GM06990 (cell line): Measurements from ENCODE around the gene CREBRF.
"Not testable (repeated sequence)": the region's sequence is repeated elsewhere in the genome, so short reads cannot be mapped to it uniquely, and the experiment has no call there.

Experiments used
- DNase-seq: peaks from one replicate; pipeline ENCODE4 v3.0.0-alpha.2; 2011; ENCODE audit not compliant: insufficient read length; ENCODE audit errors: extremely low read depth
- H3K27me3 ChIP-seq: replicated peaks from 2 replicates; pipeline ENCODE4 v1.6.0; 2011; ENCODE audit warnings: low read length; ENCODE audit not compliant: control insufficient read depth, insufficient read depth
- H3K36me3 ChIP-seq: 2 replicates; pipeline ENCODE4 v1.5.1; 2011; ENCODE audit warnings: low read length; ENCODE audit not compliant: control insufficient read depth, insufficient read depth
- H3K4me3 ChIP-seq: replicated peaks from 2 replicates; pipeline ENCODE4 v1.5.1; 2011; ENCODE audit warnings: low read depth, mild to moderate bottlenecking, control low read depth, low read length
- TF ChIP-seq, protein P1 (sequence below): IDR thresholded peaks from 2 replicates; pipeline ENCODE4 v1.5.1; 2011; ENCODE audit warnings: low read length, control low read depth, mild to moderate bottlenecking, inconsistent platforms; ENCODE audit not compliant: insufficient read depth, poor library complexity, severe bottlenecking

The CREBRF gene

DNA sequence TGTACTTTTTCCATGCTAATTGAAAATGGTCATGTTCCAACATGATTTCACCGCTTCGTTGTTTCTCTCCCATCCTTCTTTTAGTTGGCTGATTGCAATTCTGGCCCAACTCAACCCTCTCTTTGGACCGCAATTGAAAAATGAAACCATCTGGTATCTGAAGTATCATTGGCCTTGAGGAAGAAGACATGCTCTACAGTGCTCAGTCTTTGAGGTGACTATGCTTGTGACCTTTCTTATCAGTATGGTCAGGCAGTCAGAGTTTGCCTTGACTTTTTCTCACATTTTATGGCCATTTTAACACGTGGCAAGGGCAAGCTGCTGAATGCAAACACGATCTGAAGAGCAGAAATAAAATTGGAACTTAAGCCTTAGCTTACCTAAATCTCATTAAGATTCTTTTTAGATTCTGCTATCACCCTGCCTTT is 36.0 kb upstream of the CREBRF start:
- DNase-seq: no peak
- TF ChIP-seq, protein P1, sequence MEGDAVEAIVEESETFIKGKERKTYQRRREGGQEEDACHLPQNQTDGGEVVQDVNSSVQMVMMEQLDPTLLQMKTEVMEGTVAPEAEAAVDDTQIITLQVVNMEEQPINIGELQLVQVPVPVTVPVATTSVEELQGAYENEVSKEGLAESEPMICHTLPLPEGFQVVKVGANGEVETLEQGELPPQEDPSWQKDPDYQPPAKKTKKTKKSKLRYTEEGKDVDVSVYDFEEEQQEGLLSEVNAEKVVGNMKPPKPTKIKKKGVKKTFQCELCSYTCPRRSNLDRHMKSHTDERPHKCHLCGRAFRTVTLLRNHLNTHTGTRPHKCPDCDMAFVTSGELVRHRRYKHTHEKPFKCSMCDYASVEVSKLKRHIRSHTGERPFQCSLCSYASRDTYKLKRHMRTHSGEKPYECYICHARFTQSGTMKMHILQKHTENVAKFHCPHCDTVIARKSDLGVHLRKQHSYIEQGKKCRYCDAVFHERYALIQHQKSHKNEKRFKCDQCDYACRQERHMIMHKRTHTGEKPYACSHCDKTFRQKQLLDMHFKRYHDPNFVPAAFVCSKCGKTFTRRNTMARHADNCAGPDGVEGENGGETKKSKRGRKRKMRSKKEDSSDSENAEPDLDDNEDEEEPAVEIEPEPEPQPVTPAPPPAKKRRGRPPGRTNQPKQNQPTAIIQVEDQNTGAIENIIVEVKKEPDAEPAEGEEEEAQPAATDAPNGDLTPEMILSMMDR: no peak
- Histone ChIP-seq H3K4me3 (no peak overlapping the region), H3K36me3 (peaks cover 5% of the 10 kb centered on the region), H3K27me3 (no peaks in the 10 kb centered on the region)

DNA sequence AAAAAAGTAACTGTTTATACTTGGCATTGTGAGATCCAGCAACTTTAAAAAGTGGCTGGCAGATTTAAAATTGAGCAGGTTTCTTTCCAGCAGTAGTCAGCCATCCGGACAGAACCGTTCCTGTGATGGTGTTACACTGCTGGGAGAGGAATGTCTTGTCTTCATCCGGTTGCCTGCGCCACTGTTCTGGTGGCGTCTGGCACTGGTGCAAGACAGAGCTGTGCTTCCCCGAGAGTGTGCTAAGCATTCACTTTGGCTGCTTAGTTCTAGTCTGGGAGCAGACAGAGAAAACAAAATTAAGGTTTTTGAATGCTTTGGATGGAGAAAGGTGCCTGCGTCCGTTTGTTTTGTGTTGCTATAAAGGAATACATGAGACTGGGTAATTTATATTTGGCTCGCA is 35.5 kb upstream of the CREBRF start:
- TF ChIP-seq, protein P1: no peak
- Histone ChIP-seq H3K27me3 (no peaks in the 10 kb centered on the region), H3K36me3 (peaks cover 5% of the 10 kb centered on the region), H3K4me3 (no peak overlapping the region)
- DNase-seq: no peak

DNA sequence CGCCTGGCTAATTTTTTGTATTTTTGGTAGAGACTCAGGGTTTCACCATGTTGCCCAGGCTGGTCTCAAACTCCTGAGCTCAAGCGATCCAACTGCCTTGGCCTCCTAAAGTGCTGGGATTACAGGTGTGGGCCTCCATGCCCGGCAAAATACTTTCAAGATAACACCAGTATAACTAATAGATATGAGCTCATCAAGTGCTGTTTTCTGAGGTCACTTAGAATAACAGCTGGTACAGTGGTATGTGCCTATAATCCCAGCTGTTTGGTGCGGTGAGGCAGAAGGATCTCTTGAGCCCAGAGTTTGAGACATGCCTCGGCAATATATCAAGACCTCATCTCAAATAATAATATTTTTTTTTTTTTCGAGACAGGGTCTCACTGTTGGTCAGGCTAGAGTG is 30.5 kb upstream of the CREBRF start:
- Histone ChIP-seq H3K27me3 (no peaks in the 10 kb centered on the region), H3K4me3 (no peak overlapping the region), H3K36me3 (peaks cover 1% of the 10 kb centered on the region)
- DNase-seq: no peak
- TF ChIP-seq, protein P1: no peak

DNA sequence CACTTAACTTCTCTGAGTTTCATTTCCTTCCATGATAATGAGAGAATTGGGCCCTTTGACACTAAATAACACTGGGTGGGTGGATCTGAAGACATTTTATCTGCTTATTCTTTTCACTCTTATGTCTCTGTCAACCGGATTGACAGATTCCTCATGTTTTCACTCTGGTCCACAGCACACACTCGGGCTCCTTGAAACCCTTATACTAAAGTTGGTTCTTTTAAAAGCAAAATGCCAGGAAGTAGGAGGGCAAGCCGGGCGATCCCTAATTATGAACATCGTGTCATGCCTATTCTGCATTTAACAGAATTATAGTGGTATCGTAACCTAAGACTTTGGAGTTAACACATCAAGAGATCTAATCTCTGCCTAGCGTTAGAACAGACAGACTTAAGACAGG is 28.2 kb upstream of the CREBRF start:
- Histone ChIP-seq H3K4me3 (no peak overlapping the region), H3K27me3 (no peaks in the 10 kb centered on the region), H3K36me3 (no peaks in the 10 kb centered on the region; the same call in 1 of the 2 replicates)
- TF ChIP-seq, protein P1: no peak
- DNase-seq: no peak

DNA sequence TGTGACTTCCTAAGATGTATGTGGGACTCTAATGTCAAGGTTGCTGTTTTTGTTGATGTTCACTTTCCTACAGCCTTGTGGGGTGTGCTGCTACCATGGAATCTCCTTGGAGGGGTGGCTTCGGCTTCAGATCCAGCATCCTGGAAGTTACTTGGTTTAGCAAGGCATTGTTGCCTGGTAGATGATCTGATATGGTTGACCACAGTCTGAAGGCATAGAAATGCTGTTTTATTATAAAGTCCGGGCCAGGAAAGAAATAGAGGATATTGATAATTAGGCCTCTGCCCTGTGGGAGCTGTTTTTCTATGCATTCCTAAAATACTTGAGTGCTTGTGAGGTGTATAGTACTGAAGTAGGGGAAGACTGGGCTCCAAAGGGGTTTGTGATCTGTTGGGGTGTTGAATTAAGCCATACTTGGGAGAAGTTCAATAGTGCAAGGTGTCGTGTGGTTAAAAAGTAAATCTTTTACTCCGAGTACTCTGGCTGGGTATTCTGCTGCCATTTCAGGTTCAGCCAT is 27.3 kb upstream of the CREBRF start:
- H3K36me3 ChIP-seq: no peaks in the 10 kb centered on the region
- H3K4me3 ChIP-seq: no peak overlapping the region
- no peaks in the 10 kb centered on the region for H3K27me3 ChIP-seq
- TF ChIP-seq, protein P1: no peak
- no peak for DNase-seq

DNA sequence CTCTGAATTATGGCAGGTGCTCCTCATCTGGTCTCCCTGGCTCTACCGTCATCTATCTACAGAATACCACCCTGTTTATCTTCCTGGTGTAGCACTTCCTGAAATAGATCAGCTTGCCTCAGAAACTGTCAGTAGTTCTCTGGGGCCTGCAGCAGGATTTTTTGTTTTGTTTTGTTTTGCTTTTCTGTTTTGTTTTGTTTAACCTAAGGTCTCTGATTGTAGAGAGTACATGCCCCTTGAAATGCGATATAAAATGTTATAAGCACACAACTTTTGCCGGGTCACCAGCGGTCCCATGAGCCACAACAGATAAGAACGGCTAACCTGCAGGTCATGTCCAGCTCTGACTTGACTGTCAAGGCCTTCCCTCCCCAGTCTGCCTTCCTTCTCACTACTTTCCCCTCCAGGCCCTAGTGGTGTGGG is 26.6 kb upstream of the CREBRF start:
- Histone ChIP-seq H3K27me3 (no peaks in the 10 kb centered on the region), H3K4me3 (no peak overlapping the region), H3K36me3 (no peaks in the 10 kb centered on the region; the same call in 1 of the 2 replicates)
- TF ChIP-seq, protein P1: no peak
- DNase-seq: no peak

DNA sequence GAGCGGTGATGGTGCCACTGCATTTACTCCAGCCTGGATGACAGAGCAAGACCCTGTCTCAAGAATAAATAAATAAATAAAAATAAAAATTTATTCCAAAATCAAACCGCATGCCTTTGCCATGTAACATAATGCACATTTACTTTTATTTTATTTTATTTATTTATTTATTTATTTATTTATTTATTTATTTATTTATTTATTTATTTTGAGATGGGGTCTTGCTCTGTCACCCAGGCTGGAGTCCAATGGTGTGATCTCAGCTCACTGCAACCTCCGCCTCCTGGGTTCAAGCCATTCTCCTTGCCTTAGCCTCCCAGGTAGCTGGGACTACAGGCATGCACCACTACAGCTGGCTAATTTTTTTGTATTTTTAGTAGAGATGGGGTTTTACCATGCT is 24.1 kb upstream of the CREBRF start:
- not testable (repeated sequence) for H3K27me3 ChIP-seq, DNase-seq, H3K36me3 ChIP-seq, H3K4me3 ChIP-seq
